BJ (cell line): ENCODE data around the gene AWAT1. TPM values are rescaled to one million over a fixed set of nuclear protein-coding genes. Genes with fewer than 3 reads are reported as not detected.

Source experiments
- CTCF ChIA-PET: fragments of 350-600 bp; formaldehyde crosslinking; extraction: SDS; loops from one replicate; lab custom pipeline; 2021; ENCODE audit warnings: antibody characterized with exemption, inconsistent platforms; lab: Yijun Ruan, JAX
- POLR2A ChIA-PET: fragments of 300-600 bp; sonication (Branson Sonifier 250); formaldehyde crosslinking; extraction: SDS; loops from one replicate; lab custom pipeline; 2021; ENCODE audit warnings: antibody characterized with exemption; lab: Charles Lee
- DNase-seq: peaks from one replicate; pipeline ENCODE4 v3.0.0-alpha.2; 2011; ENCODE audit warnings: low read depth
- H3K27me3 ChIP-seq: 2 replicates; pipeline ENCODE4 v1.6.0; 2011; ENCODE audit warnings: low read length; ENCODE audit not compliant: control insufficient read depth, insufficient read depth
- H3K36me3 ChIP-seq: 2 replicates; pipeline ENCODE4 v1.5.1; 2011; ENCODE audit warnings: low read length; ENCODE audit not compliant: control insufficient read depth, insufficient read depth
- H3K4me3 ChIP-seq: 2 replicates; pipeline ENCODE4 v1.5.1; 2011; ENCODE audit warnings: low read depth, mild to moderate bottlenecking, control low read depth, low read length
- polyA plus RNA-seq: library from polyadenylated mRNA; depleted of rRNA; stranded (reverse); fragments of >200 nt; gene quantifications from 2 replicates; pipeline ENCODE4 v1.2.3, GENCODE V29; 2011
- TF ChIP-seq, protein P1 (sequence below): IDR thresholded peaks from 2 replicates; pipeline ENCODE4 v1.5.1; 2011; ENCODE audit warnings: low read depth, mild to moderate bottlenecking, control low read depth, inconsistent platforms, low read length, moderate library complexity; ENCODE audit not compliant: insufficient read depth

AWAT1 gene
- polyA plus RNA-seq, 1 experiment = not detected

DNA sequence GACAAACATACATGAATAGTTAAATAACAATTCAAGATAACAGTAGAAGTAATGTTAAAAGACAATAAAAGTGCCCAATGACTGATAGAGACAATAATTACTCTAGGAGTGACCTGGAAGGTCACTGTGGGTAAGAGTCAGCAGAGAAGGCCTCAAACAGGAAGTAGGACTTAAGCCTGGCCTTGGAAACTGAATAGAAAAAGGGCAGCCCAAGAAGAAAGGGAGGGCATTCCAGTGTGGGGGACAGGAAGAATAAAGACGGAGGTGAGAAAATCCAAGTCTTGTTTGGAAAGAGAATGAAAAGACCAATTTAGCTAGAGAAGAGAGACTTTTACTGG, 19.6 kb downstream of the AWAT1 start:
- no peak for DNase-seq
- TF ChIP-seq, protein P1, sequence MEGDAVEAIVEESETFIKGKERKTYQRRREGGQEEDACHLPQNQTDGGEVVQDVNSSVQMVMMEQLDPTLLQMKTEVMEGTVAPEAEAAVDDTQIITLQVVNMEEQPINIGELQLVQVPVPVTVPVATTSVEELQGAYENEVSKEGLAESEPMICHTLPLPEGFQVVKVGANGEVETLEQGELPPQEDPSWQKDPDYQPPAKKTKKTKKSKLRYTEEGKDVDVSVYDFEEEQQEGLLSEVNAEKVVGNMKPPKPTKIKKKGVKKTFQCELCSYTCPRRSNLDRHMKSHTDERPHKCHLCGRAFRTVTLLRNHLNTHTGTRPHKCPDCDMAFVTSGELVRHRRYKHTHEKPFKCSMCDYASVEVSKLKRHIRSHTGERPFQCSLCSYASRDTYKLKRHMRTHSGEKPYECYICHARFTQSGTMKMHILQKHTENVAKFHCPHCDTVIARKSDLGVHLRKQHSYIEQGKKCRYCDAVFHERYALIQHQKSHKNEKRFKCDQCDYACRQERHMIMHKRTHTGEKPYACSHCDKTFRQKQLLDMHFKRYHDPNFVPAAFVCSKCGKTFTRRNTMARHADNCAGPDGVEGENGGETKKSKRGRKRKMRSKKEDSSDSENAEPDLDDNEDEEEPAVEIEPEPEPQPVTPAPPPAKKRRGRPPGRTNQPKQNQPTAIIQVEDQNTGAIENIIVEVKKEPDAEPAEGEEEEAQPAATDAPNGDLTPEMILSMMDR = no peak
- H3K27me3 ChIP-seq = no peaks in the 10 kb centered on the region
- no peak overlapping the region for H3K4me3 ChIP-seq
- POLR2A ChIA-PET = no interaction called here
- CTCF ChIA-PET = no interaction called here
- no peaks in the 10 kb centered on the region for H3K36me3 ChIP-seq

DNA sequence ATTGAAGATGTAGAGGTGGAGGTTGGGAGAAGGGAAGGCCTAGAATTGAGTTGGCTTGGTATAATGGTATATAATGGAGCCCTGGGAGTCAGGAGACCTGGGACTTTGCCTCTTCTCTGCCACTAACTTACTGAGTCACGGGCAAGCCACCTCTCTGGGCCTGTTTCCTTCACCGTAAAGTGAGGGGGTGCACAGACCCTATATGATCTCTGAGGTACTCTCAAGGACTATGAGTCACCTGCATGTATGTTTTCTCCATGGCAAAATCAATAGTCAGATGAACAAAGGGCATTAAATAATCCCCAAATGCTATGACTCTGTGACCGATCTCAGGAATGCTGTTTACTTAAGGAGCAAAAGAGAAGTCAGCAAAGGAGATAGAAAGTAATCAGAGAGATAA, 20.5 kb downstream of the AWAT1 start:
- ChIA-PET CTCF (no interaction called here), POLR2A (no interaction called here)

DNA sequence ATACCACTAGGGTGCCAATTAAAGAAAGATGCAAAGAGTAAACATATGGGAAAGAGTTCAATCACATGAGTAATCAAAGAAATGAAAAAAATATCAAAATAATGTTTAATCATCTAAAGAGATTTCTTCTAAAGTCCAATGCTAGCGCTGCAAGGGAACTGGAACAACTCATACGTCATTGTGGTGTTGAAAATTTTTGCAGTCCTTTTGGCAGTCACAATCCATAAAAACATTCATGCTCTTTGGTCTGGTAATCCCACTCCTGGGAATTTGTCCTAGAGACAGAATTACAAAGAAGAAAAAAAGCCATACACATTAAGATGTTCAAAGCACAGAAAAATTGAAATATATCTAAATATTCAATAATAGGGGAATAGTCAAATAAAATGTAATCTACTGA, 21.0 kb downstream of the AWAT1 start:
- POLR2A ChIA-PET = no interaction called here
- TF ChIP-seq, protein P1 = no peak
- Histone ChIP-seq H3K4me3 (no peak overlapping the region), H3K36me3 (no peaks in the 10 kb centered on the region), H3K27me3 (no peaks in the 10 kb centered on the region)
- DNase-seq = no peak
- CTCF ChIA-PET = no interaction called here

More for the DNA sequence above, 20.5 kb downstream of the AWAT1 start:
- H3K36me3 ChIP-seq = no peaks in the 10 kb centered on the region
- no peak overlapping the region for H3K4me3 ChIP-seq
- no peak for DNase-seq
- TF ChIP-seq, protein P1 = no peak
- H3K27me3 ChIP-seq = no peaks in the 10 kb centered on the region

DNA sequence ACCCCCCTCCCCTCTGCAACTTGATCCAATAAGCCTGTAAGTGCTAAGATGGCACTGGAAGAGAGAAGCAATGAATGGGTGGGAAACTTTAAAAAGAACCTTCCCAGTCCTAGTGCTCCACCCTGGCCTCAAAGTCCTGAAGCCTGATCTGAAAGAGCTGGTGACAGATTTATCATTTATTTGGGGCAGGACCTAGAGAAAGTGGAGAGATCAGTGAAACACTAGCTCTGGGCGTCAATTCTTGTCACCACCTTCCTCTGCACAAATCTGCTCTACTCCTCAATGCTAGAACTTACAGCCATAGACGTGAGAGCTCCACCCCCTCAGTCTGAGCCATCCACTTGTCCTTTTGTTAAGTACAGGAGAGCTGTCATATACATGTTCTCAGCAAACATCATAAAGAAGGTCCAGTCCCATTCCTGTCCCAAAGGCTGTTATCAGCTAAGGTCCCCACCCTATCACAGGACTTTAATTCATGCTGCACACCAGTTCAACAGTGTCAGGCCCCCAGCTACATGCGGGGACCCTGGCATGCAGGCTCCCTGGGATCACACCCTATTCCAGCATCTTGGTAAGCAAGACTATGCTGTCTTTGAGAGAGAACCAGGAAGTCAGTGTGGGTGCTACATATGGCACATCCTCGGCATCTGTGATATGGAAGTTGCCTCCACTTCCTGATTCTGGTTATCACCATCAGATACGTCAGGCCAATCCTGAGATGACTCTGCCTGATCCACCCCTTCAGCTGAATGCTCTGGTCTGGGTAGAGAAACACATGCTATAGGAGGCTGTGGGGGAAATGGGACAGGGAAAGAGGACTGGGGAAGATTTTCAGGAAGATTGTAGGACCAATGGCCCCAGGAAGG, 23.2 kb downstream of the AWAT1 start:
- DNase-seq = no peak
- Histone ChIP-seq H3K27me3 (no peaks in the 10 kb centered on the region), H3K36me3 (no peaks in the 10 kb centered on the region), H3K4me3 (no peak overlapping the region)
- POLR2A ChIA-PET = no interaction called here
- CTCF ChIA-PET = no interaction called here
- TF ChIP-seq, protein P1 = no peak

DNA sequence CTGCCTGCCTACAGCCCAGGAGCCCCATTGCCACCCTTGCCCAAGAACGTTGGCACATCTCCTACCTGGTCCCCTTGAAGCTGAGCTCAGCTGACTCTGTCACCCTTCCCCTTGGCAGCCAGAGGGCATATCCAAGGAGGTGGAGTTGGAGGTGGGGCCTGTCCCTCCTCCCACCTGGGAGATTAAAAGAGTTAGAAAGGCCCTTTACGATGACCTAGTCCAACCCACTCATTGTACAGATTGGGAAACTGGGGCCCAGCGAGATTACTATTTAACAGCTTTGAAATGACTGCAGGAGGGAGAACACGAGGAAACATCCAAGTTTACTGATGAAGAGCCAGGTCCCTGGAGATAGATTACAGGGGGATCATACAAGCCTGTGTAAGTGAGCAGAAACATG, 25.6 kb downstream of the AWAT1 start, which contains the start of gene P2RY4:
P2RY4 (minus strand) TSS at position 101 of the 400 bp plus-strand sequence. CDS start 580 bp downstream, outside the sequence.
- no peak for DNase-seq
- TF ChIP-seq, protein P1 = no peak
- ChIA-PET CTCF (interaction anchor here (1.1 kb wide), 1 partner anchor 30 kb away, joined by 3 read pairs; no protein-coding TSS in a partner anchor), POLR2A (no interaction called here)
- Histone ChIP-seq H3K27me3 (no peaks in the 10 kb centered on the region), H3K4me3 (no peak within 1 kb of the TSS), H3K36me3 (no peaks in the 10 kb centered on the region)
